ENCODE data around the gene PDE3A.

PDE3A gene

DNA sequence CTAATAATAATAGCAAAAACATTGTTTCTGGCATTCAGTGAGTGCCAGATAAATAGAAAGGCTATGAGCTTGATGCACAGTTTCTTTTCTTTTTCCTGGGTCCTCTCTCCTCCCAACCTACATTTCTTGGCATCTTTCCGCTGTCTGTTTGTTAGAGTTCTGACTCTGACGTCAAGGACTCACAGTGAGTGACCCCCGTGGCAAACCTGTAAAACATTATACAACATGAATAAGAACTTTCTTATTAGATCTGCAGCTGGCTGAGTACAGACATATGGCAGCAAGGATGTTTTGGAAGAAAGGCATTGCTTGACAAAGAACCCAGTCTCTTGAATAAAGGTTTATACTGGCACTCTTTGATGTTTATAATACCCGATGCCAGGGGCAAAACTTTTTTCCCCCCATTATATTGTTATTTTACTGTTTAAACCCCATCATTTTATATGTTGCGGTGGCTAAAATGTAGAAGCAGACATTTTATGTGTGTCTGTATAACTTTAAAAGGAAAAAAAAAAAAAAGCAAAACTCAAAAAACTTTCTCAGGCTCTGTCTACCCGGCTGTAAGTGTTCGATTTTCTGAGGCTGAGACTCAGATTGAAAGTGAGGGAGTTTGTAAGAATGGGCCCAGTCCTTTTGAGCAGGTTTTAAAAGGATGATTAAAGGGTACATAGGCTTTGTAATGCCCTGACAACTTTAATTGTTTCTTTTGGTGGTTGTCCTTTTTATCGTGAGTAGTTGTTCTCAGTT lies 159.3 kb downstream of the PDE3A start:
- Histone ChIP-seq H3K9me3 (ENCODE audit: insufficient read depth, low read depth, low read length) (no peaks in the 10 kb centered on the region), H3K79me2 (ENCODE audit: insufficient read depth, low read length) (no peaks in the 10 kb centered on the region), H3K27me3 (ENCODE audit: insufficient read depth, low read length, poor library complexity, severe bottlenecking) (no peaks in the 10 kb centered on the region), H3K4me1 (ENCODE audit: insufficient read depth, low read length, poor library complexity, severe bottlenecking) (no peaks in the 10 kb centered on the region), H3K4me3 (ENCODE audit: low read length, poor library complexity, severe bottlenecking) (no peak overlapping the region), H4K20me1 (ENCODE audit: insufficient read depth, low read length, poor library complexity, severe bottlenecking) (no peaks in the 10 kb centered on the region), H3K9me2 (replicated peaks; ENCODE audit: low read depth, low read length) (no peaks in the 10 kb centered on the region), H2AFZ (ENCODE audit: low read length) (no peak overlapping the region), H3K36me3 (ENCODE audit: insufficient read depth, low read length) (no peaks in the 10 kb centered on the region), H3K9ac (ENCODE audit: low read depth, low read length, poor library complexity, severe bottlenecking) (no peak overlapping the region), H3K4me2 (ENCODE audit: low read depth, low read length, poor library complexity, severe bottlenecking) (no peak overlapping the region), H3F3A (ENCODE audit: low read depth) (no peaks in the 10 kb centered on the region)
- TF ChIP-seq, protein P1, sequence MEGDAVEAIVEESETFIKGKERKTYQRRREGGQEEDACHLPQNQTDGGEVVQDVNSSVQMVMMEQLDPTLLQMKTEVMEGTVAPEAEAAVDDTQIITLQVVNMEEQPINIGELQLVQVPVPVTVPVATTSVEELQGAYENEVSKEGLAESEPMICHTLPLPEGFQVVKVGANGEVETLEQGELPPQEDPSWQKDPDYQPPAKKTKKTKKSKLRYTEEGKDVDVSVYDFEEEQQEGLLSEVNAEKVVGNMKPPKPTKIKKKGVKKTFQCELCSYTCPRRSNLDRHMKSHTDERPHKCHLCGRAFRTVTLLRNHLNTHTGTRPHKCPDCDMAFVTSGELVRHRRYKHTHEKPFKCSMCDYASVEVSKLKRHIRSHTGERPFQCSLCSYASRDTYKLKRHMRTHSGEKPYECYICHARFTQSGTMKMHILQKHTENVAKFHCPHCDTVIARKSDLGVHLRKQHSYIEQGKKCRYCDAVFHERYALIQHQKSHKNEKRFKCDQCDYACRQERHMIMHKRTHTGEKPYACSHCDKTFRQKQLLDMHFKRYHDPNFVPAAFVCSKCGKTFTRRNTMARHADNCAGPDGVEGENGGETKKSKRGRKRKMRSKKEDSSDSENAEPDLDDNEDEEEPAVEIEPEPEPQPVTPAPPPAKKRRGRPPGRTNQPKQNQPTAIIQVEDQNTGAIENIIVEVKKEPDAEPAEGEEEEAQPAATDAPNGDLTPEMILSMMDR (conservative IDR thresholded peaks at IDR 0.05; ENCODE audit: low read length), result no peak
- TF ChIP-seq EZH2phosphoT487 (IDR thresholded peaks at IDR 0.05; ENCODE audit: borderline replicate concordance), result no peak

DNA sequence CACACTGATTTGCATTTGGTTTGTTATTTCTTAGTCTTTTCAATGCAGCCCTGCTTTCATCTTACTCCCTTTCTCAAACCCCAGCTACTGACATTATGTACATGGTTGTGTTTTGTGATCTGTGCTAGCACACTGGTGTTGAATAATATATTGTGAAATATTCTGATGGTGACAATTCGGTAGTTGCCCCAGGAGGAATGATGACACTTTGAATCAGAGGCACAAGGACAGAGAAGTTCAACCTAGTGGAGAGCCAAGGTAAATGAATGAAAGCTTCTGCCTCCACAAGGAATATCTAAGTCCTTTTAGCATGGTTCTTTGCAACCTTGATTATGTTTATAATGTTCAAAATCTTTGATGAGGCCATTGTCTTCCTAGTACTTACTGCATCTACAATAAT lies 159.9 kb downstream of the PDE3A start:
- Histone ChIP-seq H3F3A (ENCODE audit: low read depth) (no peaks in the 10 kb centered on the region), H3K27me3 (ENCODE audit: insufficient read depth, low read length, poor library complexity, severe bottlenecking) (no peaks in the 10 kb centered on the region), H2AFZ (ENCODE audit: low read length) (no peak overlapping the region), H3K9me3 (ENCODE audit: insufficient read depth, low read depth, low read length) (no peaks in the 10 kb centered on the region), H3K79me2 (ENCODE audit: insufficient read depth, low read length) (no peaks in the 10 kb centered on the region), H3K9me2 (replicated peaks; ENCODE audit: low read depth, low read length) (no peaks in the 10 kb centered on the region), H3K4me3 (ENCODE audit: low read length, poor library complexity, severe bottlenecking) (no peak overlapping the region), H4K20me1 (ENCODE audit: insufficient read depth, low read length, poor library complexity, severe bottlenecking) (no peaks in the 10 kb centered on the region), H3K36me3 (ENCODE audit: insufficient read depth, low read length) (no peaks in the 10 kb centered on the region), H3K9ac (ENCODE audit: low read depth, low read length, poor library complexity, severe bottlenecking) (no peak overlapping the region), H3K4me2 (ENCODE audit: low read depth, low read length, poor library complexity, severe bottlenecking) (no peak overlapping the region), H3K4me1 (ENCODE audit: insufficient read depth, low read length, poor library complexity, severe bottlenecking) (no peaks in the 10 kb centered on the region)
- TF ChIP-seq EZH2phosphoT487 (IDR thresholded peaks at IDR 0.05; ENCODE audit: borderline replicate concordance), result no peak
- TF ChIP-seq, protein P1 (conservative IDR thresholded peaks at IDR 0.05; ENCODE audit: low read length), result no peak

DNA sequence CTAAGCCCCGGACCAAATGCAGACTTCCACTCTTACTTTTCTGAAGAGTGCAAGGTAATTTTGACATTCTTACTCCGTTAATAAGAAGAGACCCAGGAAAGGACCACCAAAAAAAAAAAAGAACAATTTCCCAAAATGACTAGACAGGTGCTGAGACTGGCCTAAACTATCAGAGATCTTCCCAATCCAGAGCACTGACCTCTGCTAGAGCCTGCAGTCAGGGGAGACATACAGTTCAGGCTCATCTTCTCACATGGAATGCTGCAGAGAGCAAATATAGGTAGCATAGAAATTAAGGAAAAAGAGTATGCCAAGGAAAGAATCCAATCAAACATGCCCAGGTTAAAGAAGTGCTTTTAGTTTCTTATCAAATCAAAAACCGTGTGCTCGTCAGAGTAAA lies 177.9 kb downstream of the PDE3A start:
- Histone ChIP-seq H3K4me2 (ENCODE audit: low read depth, low read length, poor library complexity, severe bottlenecking) (no peak overlapping the region), H3K27me3 (ENCODE audit: insufficient read depth, low read length, poor library complexity, severe bottlenecking) (no peaks in the 10 kb centered on the region), H3K4me3 (ENCODE audit: low read length, poor library complexity, severe bottlenecking) (no peak overlapping the region), H3K4me1 (ENCODE audit: insufficient read depth, low read length, poor library complexity, severe bottlenecking) (no peaks in the 10 kb centered on the region), H3K9me3 (ENCODE audit: insufficient read depth, low read depth, low read length) (no peaks in the 10 kb centered on the region), H3F3A (ENCODE audit: low read depth) (no peaks in the 10 kb centered on the region), H3K79me2 (ENCODE audit: insufficient read depth, low read length) (no peaks in the 10 kb centered on the region), H2AFZ (ENCODE audit: low read length) (no peak overlapping the region; the same call in 1 of the 2 replicates), H3K36me3 (ENCODE audit: insufficient read depth, low read length) (no peaks in the 10 kb centered on the region), H3K9ac (ENCODE audit: low read depth, low read length, poor library complexity, severe bottlenecking) (no peak overlapping the region), H4K20me1 (ENCODE audit: insufficient read depth, low read length, poor library complexity, severe bottlenecking) (no peaks in the 10 kb centered on the region), H3K9me2 (replicated peaks; ENCODE audit: low read depth, low read length) (no peaks in the 10 kb centered on the region)
- TF ChIP-seq EZH2phosphoT487 (IDR thresholded peaks at IDR 0.05; ENCODE audit: borderline replicate concordance), result no peak
- TF ChIP-seq, protein P1 (conservative IDR thresholded peaks at IDR 0.05; ENCODE audit: low read length), result no peak

Measured in Loucy (cell line).